ENCODE data around the gene SLC9A8.

SLC9A8 gene, protein sequence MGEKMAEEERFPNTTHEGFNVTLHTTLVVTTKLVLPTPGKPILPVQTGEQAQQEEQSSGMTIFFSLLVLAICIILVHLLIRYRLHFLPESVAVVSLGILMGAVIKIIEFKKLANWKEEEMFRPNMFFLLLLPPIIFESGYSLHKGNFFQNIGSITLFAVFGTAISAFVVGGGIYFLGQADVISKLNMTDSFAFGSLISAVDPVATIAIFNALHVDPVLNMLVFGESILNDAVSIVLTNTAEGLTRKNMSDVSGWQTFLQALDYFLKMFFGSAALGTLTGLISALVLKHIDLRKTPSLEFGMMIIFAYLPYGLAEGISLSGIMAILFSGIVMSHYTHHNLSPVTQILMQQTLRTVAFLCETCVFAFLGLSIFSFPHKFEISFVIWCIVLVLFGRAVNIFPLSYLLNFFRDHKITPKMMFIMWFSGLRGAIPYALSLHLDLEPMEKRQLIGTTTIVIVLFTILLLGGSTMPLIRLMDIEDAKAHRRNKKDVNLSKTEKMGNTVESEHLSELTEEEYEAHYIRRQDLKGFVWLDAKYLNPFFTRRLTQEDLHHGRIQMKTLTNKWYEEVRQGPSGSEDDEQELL

DNA sequence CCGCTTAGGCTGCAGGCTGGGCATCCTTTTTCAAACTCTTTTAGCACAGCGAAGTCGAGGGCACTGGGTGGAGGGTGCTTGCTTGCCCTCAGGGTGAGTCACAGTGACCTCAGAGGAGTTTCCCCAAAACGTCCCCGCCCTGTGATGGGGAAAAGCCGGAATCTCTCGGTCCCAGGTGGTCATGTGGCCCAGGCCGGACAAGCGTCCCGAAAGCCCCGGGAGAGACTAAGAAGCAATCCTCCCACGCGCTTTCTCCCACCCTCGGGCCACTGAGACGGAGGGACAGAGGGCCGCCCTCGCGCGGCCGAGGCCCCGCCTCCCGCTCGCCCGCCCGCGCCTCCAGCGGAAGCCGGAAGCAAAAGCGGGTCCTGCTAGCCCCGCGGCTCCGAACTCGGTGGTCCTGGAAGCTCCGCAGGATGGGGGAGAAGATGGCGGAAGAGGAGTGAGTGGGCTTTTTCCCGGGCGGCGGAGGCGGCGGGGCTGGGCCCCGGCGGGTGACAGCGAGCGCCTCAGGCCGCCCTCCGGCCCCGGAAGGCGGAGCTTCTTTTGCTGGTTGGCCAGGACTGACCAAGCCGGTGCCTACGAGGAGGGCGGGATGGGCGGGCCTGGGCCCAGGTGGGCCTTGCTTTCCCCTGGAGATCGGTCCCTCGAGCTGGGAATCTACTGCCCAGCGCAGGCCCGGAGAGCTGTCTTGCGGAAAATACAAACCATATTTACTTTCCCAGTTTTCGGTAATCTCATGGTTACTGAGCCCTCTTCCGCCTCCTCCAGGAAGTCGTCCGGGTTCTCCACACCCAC is at the start of gene SLC9A8:
TSS of gene SLC9A8 (plus strand) at position 322 of the 798 bp plus-strand sequence. CDS start at position 417, 95 bp downstream.
- TF ChIP-seq GATA2 (IDR thresholded peaks at IDR 0.05; ENCODE audit: low read depth, low read length) (no peak), GATA3 (IDR thresholded peaks at IDR 0.05; ENCODE audit: low read depth, low read length) (no peak)

DNA sequence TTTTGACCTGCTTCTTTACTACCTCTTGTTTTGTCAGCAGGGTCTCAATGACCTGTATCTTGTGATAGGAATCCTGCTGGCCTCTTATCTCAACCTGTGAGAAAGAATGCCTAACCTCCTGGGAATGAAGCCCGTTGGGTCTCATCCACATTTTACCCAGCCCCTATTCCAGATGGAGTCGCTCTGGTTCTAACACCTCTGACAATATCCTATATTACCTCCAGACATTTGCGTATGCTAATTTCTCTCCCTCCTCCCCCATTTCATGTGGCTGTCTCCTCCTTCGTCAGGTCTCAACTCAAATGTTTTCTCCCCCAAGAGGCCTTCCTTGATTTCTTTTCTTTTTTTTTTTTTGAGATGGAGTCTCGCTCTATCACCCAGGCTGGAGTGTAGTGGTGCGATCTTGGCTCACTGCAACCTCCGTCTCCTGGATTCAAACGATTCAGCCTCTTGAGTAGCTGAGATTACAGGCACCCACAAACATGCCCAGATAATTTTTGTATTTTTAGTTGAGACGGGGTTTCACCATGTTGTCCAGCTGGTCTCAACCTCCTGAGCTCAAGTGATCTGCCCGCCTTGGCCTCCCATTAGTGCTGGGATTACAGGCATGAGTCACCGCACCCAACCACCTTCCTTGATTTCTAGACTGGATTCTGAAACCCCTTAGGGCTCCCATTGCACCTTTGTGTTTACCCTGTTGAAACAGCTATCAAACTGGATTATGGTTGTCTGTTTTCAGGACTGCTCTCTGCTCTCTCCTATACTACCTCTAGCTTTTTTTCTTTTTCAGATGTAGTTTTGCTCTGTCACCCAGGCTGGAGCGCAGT is 49.5 kb upstream of the SLC9A8 start:
- TF ChIP-seq GATA3 (IDR thresholded peaks at IDR 0.05; ENCODE audit: low read depth, low read length), result no peak
- TF ChIP-seq GATA2 (IDR thresholded peaks at IDR 0.05; ENCODE audit: low read depth, low read length), result no peak

DNA sequence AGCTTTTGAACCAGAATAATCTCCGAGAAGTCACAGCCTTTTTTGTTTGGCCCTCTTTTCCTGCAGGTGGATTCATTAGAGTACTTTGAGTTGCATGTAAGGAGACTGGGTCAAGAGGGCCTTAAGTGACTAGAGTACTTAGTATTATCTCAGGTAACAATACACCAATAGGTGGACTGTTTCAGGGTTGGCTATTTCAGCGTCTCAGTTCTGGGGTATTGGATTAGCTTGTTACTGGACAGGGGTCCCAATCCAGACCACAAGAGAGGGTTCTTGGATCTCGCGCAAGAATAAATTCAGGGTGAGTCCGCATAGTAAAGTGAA is 47.3 kb upstream of the SLC9A8 start:
- no peak for TF ChIP-seq GATA2 (IDR thresholded peaks at IDR 0.05; ENCODE audit: low read depth, low read length)
- TF ChIP-seq GATA3 (IDR thresholded peaks at IDR 0.05; ENCODE audit: low read depth, low read length), result no peak

DNA sequence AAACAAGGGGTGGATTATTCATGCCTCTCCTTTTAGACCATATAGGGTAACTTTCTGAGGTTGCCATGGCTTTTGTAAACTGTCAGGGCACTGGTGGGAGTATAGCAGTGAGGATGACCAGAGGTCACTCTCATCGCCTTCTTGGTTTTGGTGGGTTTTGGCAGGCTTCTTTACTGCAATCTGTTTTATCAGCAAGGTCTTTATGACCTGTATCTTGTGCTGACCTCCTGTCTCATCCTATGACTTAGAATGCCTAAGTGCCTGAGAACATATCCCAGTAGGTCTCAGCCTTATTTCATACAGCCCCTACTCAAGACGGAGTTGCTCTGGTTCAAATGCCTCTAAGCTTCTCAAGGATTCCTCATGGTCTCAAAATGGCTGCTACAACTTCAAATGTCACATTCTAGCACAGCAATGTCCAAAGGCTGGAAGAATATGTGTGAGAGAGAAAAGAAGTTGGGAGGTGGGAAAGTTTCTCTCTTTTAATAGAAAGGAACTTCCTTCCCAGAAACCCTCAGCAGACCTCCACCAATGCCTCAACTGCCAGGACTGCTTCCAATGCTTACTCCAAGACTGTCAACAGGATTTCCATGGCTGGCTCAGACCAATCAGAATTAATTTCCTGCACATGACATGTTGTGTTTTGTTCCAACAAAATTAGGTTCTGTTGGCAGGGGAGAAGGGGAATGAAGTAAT is 46.6 kb upstream of the SLC9A8 start:
- TF ChIP-seq GATA2 (IDR thresholded peaks at IDR 0.05; ENCODE audit: low read depth, low read length), result no peak
- TF ChIP-seq GATA3 (IDR thresholded peaks at IDR 0.05; ENCODE audit: low read depth, low read length), result no peak

DNA sequence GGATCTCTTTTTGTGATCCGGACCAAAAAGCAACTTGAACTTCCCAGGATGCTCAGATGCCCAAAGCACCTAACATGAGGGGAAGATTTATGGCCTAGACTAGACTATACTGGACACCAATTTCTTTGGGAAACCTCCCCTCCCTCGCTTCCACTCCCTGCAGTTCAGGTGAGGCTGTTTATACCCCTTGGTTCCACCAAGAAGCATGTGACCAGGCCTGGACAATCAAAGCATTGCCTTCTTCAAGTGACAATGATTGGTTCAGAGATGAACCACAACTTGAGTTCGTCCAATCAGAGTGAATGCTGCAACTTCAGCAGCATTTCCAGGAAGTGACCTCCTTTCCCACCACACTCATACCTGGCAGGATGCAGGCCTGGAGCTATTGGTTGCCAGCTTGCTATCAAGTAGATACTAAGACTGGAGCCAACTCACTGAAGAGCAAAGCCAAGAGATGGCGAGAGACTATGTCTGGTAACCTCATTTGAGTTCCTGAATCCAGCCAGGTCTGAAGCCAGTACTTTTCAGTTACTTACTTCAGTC is 45.6 kb upstream of the SLC9A8 start:
- TF ChIP-seq GATA2 (IDR thresholded peaks at IDR 0.05; ENCODE audit: low read depth, low read length) (no peak), GATA3 (IDR thresholded peaks at IDR 0.05; ENCODE audit: low read depth, low read length) (no peak)

DNA sequence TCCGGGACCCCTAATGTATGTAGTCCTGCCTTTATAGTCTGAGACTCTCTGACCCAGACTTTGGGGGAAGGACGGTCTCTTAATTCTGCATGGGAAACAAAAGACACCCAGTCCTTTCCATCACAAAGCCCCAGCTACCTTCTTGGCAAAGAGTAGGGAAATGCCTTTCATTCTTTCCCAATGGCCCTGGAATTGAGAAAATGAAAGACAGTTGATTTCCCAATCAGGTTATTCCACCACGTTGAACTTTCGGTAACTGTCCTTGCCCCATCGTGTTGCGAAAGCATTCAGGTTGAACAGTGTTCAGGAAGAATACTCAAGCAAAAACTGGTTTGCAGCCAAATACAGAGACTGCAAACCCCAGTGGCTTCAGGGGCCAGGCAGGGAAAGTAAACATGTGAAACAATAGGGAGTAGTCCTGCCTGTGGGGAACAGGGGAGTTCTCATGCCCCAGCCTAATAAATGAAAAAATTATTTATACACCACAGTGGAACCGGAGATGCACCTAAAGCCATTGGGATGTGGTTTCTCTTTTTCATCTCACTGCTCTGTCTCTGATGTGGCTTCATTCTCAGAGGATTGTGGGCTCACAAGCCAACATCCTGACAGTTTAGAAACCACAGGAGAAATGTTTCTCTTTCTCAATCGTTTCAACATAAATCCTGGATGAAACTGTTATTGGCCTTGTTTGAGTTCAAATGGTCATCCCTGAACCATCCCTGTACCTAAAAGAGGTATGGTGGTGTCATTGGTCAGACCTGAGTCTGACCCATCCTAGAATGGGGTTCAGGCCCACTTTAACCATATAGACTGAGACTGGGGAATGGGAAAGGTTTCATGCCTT is 44.2 kb upstream of the SLC9A8 start:
- TF ChIP-seq GATA3 (IDR thresholded peaks at IDR 0.05; ENCODE audit: low read depth, low read length) (no peak), GATA2 (IDR thresholded peaks at IDR 0.05; ENCODE audit: low read depth, low read length) (no peak)

DNA sequence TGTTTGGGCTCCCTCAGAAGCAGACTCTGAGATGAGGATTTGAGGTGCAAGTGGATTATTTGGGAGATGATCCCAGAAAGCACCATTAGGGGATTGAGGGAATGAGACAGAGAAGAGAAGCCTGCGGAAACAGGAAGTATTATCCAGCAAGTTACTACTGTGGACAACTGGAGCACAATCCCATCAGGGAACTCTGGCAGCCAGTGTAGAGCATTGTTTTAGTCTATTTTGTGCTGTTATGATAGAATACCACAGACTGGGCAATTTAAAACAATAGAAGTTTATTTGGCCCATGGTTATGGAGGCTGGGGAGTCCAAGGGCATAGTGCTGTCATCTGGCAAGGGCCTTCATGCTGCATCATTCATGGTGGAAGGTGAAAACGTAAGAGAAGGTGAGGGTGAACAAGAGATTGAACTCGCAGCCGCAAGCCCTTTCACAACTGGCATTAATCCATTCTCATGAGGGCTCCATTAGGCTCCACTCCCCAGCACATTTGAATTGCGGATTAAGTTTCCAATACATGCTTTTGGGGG is 43.5 kb upstream of the SLC9A8 start:
- TF ChIP-seq GATA2 (IDR thresholded peaks at IDR 0.05; ENCODE audit: low read depth, low read length) (no peak), GATA3 (IDR thresholded peaks at IDR 0.05; ENCODE audit: low read depth, low read length) (no peak)

DNA sequence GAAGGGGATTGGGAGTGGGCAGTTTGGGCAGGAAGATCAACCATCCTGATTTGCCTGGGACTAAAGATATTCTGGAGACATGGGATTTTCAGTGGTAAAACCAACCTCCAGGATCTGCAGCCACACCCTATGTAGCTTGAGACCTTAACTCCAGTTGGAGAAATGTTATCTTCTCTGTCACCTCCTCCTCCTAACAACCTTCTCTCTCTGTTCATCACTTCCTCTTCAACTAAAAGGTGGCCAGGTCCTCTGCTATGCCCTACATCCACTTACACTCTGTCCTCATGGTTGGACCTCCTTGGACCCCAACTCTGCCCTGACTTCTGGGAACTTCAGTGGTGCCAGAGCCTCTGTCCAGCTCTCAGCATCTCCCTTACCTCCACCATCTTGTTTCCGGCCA is 42.0 kb upstream of the SLC9A8 start:
- TF ChIP-seq GATA3 (IDR thresholded peaks at IDR 0.05; ENCODE audit: low read depth, low read length), result no peak
- no peak for TF ChIP-seq GATA2 (IDR thresholded peaks at IDR 0.05; ENCODE audit: low read depth, low read length)

DNA sequence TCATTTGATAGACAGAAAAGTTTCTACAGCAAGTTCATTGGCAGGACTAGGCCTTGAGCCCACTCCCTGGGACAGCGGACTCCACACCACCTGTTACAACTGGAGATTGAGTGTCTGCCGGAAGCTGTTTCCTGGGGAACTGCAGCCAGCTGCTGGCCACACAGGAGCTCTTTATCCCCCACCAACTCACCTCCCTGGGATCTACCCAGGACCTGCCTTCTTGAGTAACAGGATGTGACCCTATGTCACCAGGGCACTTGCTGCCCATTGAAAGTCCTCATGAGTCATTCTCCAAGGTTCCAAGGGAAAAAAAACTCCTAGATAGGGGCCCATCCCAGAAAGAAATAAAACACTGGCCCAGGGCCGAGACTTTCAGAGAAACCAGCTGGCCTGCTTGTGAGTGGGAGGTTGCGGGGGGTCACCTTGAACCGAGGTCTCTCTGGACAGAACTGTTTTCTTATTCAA is 37.4 kb upstream of the SLC9A8 start:
- TF ChIP-seq GATA3 (IDR thresholded peaks at IDR 0.05; ENCODE audit: low read depth, low read length), result no peak
- no peak for TF ChIP-seq GATA2 (IDR thresholded peaks at IDR 0.05; ENCODE audit: low read depth, low read length)

DNA sequence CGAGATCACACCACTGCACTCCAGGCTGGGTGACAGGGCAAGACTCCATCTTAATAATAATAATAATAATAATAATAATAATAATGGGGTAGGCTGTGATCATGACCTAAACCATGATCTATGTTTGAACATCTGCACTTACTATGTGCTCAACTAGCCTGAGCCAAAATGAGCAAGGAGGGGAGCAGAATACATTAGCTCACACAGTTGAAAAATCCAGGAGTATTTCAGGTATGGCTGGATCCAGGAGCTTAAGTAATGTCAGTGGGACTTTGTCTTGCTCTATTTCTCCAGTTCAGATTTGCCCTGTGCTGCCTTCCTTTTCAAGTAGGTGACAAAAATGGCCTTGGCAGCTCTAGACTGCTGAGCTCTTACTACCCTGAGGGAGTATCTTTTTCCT is 32.7 kb upstream of the SLC9A8 start:
- TF ChIP-seq GATA3 (IDR thresholded peaks at IDR 0.05; ENCODE audit: low read depth, low read length), result no peak
- no peak for TF ChIP-seq GATA2 (IDR thresholded peaks at IDR 0.05; ENCODE audit: low read depth, low read length)

DNA sequence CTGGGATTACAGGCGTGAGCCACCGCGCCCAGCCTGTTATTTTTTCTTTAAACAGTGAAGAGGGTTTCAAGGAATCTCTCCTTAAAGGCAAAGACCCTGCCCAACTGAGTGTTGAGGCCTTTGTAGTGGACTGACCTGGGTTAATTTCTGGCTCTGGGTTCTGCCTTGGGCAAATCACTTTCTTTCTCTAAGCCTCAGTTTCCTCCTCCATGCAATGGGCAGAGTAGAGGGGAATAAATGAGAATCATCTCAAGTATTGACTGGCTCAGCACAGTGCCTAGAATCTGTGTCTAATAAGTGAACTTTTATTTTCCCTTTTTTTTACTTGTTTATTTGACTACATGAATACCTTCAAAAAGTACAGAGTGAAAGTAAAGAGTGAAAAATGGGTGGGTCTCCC is 31.0 kb upstream of the SLC9A8 start:
- TF ChIP-seq GATA2 (IDR thresholded peaks at IDR 0.05; ENCODE audit: low read depth, low read length), result no peak

DNA sequence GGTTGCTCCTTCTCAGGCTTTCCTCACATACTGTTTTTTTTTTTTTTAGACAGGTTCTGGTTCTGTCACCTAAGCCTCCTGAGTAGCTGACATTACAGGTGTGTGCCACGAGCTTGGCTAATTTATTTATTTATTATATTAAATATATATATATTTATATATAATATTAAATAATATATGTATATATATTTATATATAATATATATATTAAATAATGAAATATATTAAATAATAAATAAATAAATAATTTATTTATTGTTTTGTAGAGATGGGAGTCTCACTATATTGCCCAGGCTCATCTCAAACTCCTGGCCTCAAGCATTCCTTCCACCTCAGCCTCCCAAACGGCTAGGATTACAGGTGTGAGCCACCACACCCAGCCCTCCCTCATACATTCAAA is 28.3 kb upstream of the SLC9A8 start:
- TF ChIP-seq GATA2 (IDR thresholded peaks at IDR 0.05; ENCODE audit: low read depth, low read length), result no peak

All from SH-SY5Y (cell line).